Progenitor cell of endocrine pancreas (in vitro differentiated cells): ENCODE data around the gene DNAH5. TPM values are rescaled to one million over a fixed set of nuclear protein-coding genes. Genes with fewer than 3 reads are reported as not detected.

Experiments used
- DNase-seq: peaks from one replicate; pipeline ENCODE4 v3.0.0; 2021; ENCODE audit warnings: low spot score; ENCODE audit not compliant: unreplicated experiment
- H3K27ac Mint-ChIP-seq: 2 replicates; pipeline ENCODE4 v1.8.0; 2021; ENCODE audit warnings: mild to moderate bottlenecking, moderate library complexity, mixed read lengths
- H3K27me3 Mint-ChIP-seq: 2 replicates; pipeline ENCODE4 v1.8.0; 2021; ENCODE audit warnings: mixed read lengths
- H3K36me3 Mint-ChIP-seq: 2 replicates; pipeline ENCODE4 v1.8.0; 2022; ENCODE audit warnings: mixed read lengths; ENCODE audit not compliant: insufficient read depth
- H3K4me1 Mint-ChIP-seq: 2 replicates; pipeline ENCODE4 v1.8.0; 2021; ENCODE audit warnings: low read depth, mixed read lengths
- H3K4me3 Mint-ChIP-seq: 2 replicates; pipeline ENCODE4 v1.8.0; 2021; ENCODE audit warnings: low read depth, mild to moderate bottlenecking, moderate library complexity, mixed read lengths
- H3K9me3 Mint-ChIP-seq: 2 replicates; pipeline ENCODE4 v1.8.0; 2021; ENCODE audit warnings: low read depth, mixed read lengths
- CTCF ChIP-seq: fragments of 200-600 bp; sonication (generic); IDR thresholded peaks from one replicate; pipeline ENCODE4 v1.5.0; 2021; ENCODE audit warnings: antibody characterized with exemption, mild to moderate bottlenecking; ENCODE audit not compliant: unreplicated experiment
- total RNA-seq: library from RNA; stranded (reverse); gene quantifications from 2 replicates; pipeline ENCODE4 v1.2.1, GENCODE V29; 2021

The DNAH5 gene
- total RNA-seq, 1 donor from 2014 or later = 1.4 TPM

- peaks cover 16% of the 10 kb centered on the region for H3K4me1 Mint-ChIP-seq
- no peak overlapping the region for H3K27ac Mint-ChIP-seq
- no peaks in the 10 kb centered on the region for H3K27me3 Mint-ChIP-seq
- H3K9me3 Mint-ChIP-seq = peaks cover 8% of the 10 kb centered on the region
- no peak for DNase-seq
- H3K36me3 Mint-ChIP-seq = no peaks in the 10 kb centered on the region
- TF ChIP-seq CTCF = no peak
- no peak overlapping the region for H3K4me3 Mint-ChIP-seq
Observed at GRCh38 chr5:13708906-13709305, 235.6 kb downstream of the DNAH5 start.

GRCh38 chr5:13708432-13708831, 236.1 kb downstream of the DNAH5 start:
- Mint-ChIP-seq H3K9me3 (peaks cover 8% of the 10 kb centered on the region), H3K4me3 (no peak overlapping the region), H3K4me1 (peaks cover 16% of the 10 kb centered on the region), H3K36me3 (no peaks in the 10 kb centered on the region), H3K27me3 (peaks cover 2% of the 10 kb centered on the region), H3K27ac (no peak overlapping the region)
- TF ChIP-seq CTCF = no peak
- no peak for DNase-seq

GRCh38 chr5:13704396-13704795, 240.1 kb downstream of the DNAH5 start:
- TF ChIP-seq CTCF = no peak
- no peak for DNase-seq
- peaks cover 14% of the 10 kb centered on the region for H3K4me1 Mint-ChIP-seq
- H3K9me3 Mint-ChIP-seq = peaks cover 2% of the 10 kb centered on the region
- no peak overlapping the region for H3K4me3 Mint-ChIP-seq
- H3K27me3 Mint-ChIP-seq = peaks cover 4% of the 10 kb centered on the region
- no peak overlapping the region for H3K27ac Mint-ChIP-seq
- no peaks in the 10 kb centered on the region for H3K36me3 Mint-ChIP-seq

GRCh38 chr5:13700626-13701025, 243.9 kb downstream of the DNAH5 start:
- H3K9me3 Mint-ChIP-seq = peaks cover 8% of the 10 kb centered on the region
- no peak for DNase-seq
- TF ChIP-seq CTCF = no peak
- no peaks in the 10 kb centered on the region for H3K36me3 Mint-ChIP-seq
- H3K27me3 Mint-ChIP-seq = peaks cover 4% of the 10 kb centered on the region
- H3K27ac Mint-ChIP-seq = no peak overlapping the region
- H3K4me1 Mint-ChIP-seq = peaks cover 9% of the 10 kb centered on the region
- no peak overlapping the region for H3K4me3 Mint-ChIP-seq

GRCh38 chr5:13698885-13699284, 245.6 kb downstream of the DNAH5 start:
- H3K4me3 Mint-ChIP-seq = no peak overlapping the region
- H3K27me3 Mint-ChIP-seq = peaks cover 4% of the 10 kb centered on the region
- peaks cover 7% of the 10 kb centered on the region for H3K4me1 Mint-ChIP-seq
- no peak for DNase-seq
- peaks cover 8% of the 10 kb centered on the region for H3K9me3 Mint-ChIP-seq
- no peak for TF ChIP-seq CTCF
- H3K36me3 Mint-ChIP-seq = no peaks in the 10 kb centered on the region
- H3K27ac Mint-ChIP-seq = no peak overlapping the region
